GM19463 (cell line): ENCODE measurements around the gene JADE3.

Experiments used
- ATAC-seq: cut with Tn5 transposase; IDR thresholded peaks from one replicate; pipeline ENCODE4 v1.9.1; 2021; ENCODE audit warnings: mild to moderate bottlenecking, moderate library complexity; ENCODE audit not compliant: unreplicated experiment

Gene JADE3

GRCh38 chrX:46912098-46912602 lies at the start of gene JADE3:
Gene JADE3 (plus strand): TSS chrX:46912421. CDS start chrX:46984895, 72,474 bp downstream.
- ATAC-seq = peak; percentile 47

GRCh38 chrX:46863072-46863471 lies 49.1 kb upstream of the JADE3 start:
- ATAC-seq = no peak

GRCh38 chrX:46864606-46865005 lies 47.6 kb upstream of the JADE3 start:
- ATAC-seq = no peak

- no peak for ATAC-seq
Measured at GRCh38 chrX:46865281-46865680, 46.9 kb upstream of the JADE3 start.

GRCh38 chrX:46866726-46867125 lies 45.5 kb upstream of the JADE3 start:
- no peak for ATAC-seq

- no peak for ATAC-seq
Measured at GRCh38 chrX:46873746-46874145, 38.5 kb upstream of the JADE3 start.

- no peak for ATAC-seq
Measured at GRCh38 chrX:46876901-46877300, 35.3 kb upstream of the JADE3 start.

- ATAC-seq = no peak
Measured at GRCh38 chrX:46882266-46882665, 30.0 kb upstream of the JADE3 start.

- ATAC-seq = no peak
Measured at GRCh38 chrX:46884799-46885198, 27.4 kb upstream of the JADE3 start.

GRCh38 chrX:46898207-46898606 lies 14.0 kb upstream of the JADE3 start:
- ATAC-seq = no peak

- peak; percentile 91 for ATAC-seq
Measured at GRCh38 chrX:46903458-46904242, 8.6 kb upstream of the JADE3 start.

- no peak for ATAC-seq
Measured at GRCh38 chrX:46904626-46905025, 7.6 kb upstream of the JADE3 start.

GRCh38 chrX:46910415-46910814 lies 1.8 kb upstream of the JADE3 start:
- ATAC-seq = no peak

- peak; percentile 55 for ATAC-seq
Measured at GRCh38 chrX:46912603-46913491, 626 bp downstream of the JADE3 start.

- ATAC-seq = no peak
Measured at GRCh38 chrX:46913667-46914066, 1.4 kb downstream of the JADE3 start.

- no peak for ATAC-seq
Measured at GRCh38 chrX:46916273-46916672, 4.1 kb downstream of the JADE3 start.

GRCh38 chrX:46917622-46918021 lies 5.4 kb downstream of the JADE3 start:
- ATAC-seq = no peak

GRCh38 chrX:46918434-46918833 lies 6.2 kb downstream of the JADE3 start:
- no peak for ATAC-seq

GRCh38 chrX:46920235-46920634 lies 8.0 kb downstream of the JADE3 start:
- ATAC-seq = no peak

- ATAC-seq = no peak
Measured at GRCh38 chrX:46922611-46923010, 10.4 kb downstream of the JADE3 start.

GRCh38 chrX:46927718-46928117 lies 15.5 kb downstream of the JADE3 start:
- no peak for ATAC-seq
